ENCODE measurements around the gene GULP1.
"Not testable (repeated sequence)": the region's sequence is repeated elsewhere in the genome, so short reads cannot be mapped to it uniquely, and the experiment has no call there.

The GULP1 gene

GRCh38 chr2:188293601-188294351, 2.1 kb downstream of the GULP1 start:
- peak in 1 of 2 experiments; percentile 70 for DNase-seq

GRCh38 chr2:188294352-188294926, 2.8 kb downstream of the GULP1 start:
- DNase-seq: no peak

GRCh38 chr2:188295067-188295685, 3.5 kb downstream of the GULP1 start:
- no peak for DNase-seq

GRCh38 chr2:188297978-188298377, 6.3 kb downstream of the GULP1 start:
- DNase-seq: no peak

GRCh38 chr2:188298937-188299371, 7.3 kb downstream of the GULP1 start:
- not testable (repeated sequence) for DNase-seq

GRCh38 chr2:188303363-188304031, 11.8 kb downstream of the GULP1 start:
- DNase-seq: peak in 1 of 2 experiments; percentile 71

- no peak for DNase-seq
These were observed 13.6 kb downstream of the GULP1 start for GRCh38 chr2:188305271-188305670.

- no peak for DNase-seq
These were observed 14.6 kb downstream of the GULP1 start for GRCh38 chr2:188306271-188306670.

GRCh38 chr2:188307850-188308283, 16.2 kb downstream of the GULP1 start:
- DNase-seq: no peak

GRCh38 chr2:188308483-188308882, 16.8 kb downstream of the GULP1 start:
- no peak for DNase-seq

- DNase-seq: no peak
These were observed 17.7 kb downstream of the GULP1 start for GRCh38 chr2:188309364-188309763.

- DNase-seq: peak in 1 of 2 experiments; percentile 37
These were observed 22.8 kb downstream of the GULP1 start for GRCh38 chr2:188314314-188315054.

- no peak for DNase-seq
These were observed 24.1 kb downstream of the GULP1 start for GRCh38 chr2:188315750-188316149.

- DNase-seq: no peak
These were observed 24.7 kb downstream of the GULP1 start for GRCh38 chr2:188316342-188316741.

GRCh38 chr2:188316791-188317423, 25.2 kb downstream of the GULP1 start:
- no peak for DNase-seq

- no peak for DNase-seq
These were observed 26.6 kb downstream of the GULP1 start for GRCh38 chr2:188318161-188318749.

GRCh38 chr2:188319838-188320237, 28.2 kb downstream of the GULP1 start:
- DNase-seq: peak in 1 of 2 experiments; percentile 26

GRCh38 chr2:188320861-188321260, 29.2 kb downstream of the GULP1 start:
- no peak for DNase-seq

GRCh38 chr2:188322569-188323551, 31.2 kb downstream of the GULP1 start:
- DNase-seq: no peak

- no peak for DNase-seq
These were observed 32.4 kb downstream of the GULP1 start for GRCh38 chr2:188324067-188324466.

- no peak for DNase-seq
These were observed 34.6 kb downstream of the GULP1 start for GRCh38 chr2:188326290-188326668.
